ENCODE measurements around the gene ERLEC1. TPM values are rescaled to one million over a fixed set of nuclear protein-coding genes. Genes with fewer than 3 reads are reported as not detected.

The ERLEC1 gene
- total RNA-seq, 1 donor from 2014 or later = 150 TPM

- Histone ChIP-seq H3K36me3 (peaks cover 0 to 4% of the 10 kb centered on the region in 2 donors), H3K27me3 (no peaks in the 10 kb centered on the region), H3K4me1 (peaks cover 0 to 9% of the 10 kb centered on the region in 2 donors), H3K9me3 (no peaks in the 10 kb centered on the region), H3K4me3 (no peak overlapping the region), H3K27ac (peak overlapping the region in 1 of 2 donors; percentile 39)
- DNase-seq (ENCODE audit: low spot score in 2 of 2) = no peak
- intact Hi-C loops (cut with DNase I) = no loop called here
- no peak for TF ChIP-seq CTCF (IDR thresholded peaks at IDR 0.05)
These were observed 36.6 kb upstream of the ERLEC1 start for GRCh38 chr2:53750041-53750768.

GRCh38 chr2:53751728-53752127 lies 35.1 kb upstream of the ERLEC1 start:
- Histone ChIP-seq H3K9me3 (no peaks in the 10 kb centered on the region), H3K36me3 (peaks cover 0 to 12% of the 10 kb centered on the region in 2 donors), H3K27me3 (no peaks in the 10 kb centered on the region), H3K27ac (no peak overlapping the region), H3K4me1 (peaks cover 0 to 9% of the 10 kb centered on the region in 2 donors), H3K4me3 (no peak overlapping the region)
- no peak for DNase-seq (ENCODE audit: low spot score in 2 of 2)
- TF ChIP-seq CTCF (IDR thresholded peaks at IDR 0.05) = no peak
- intact Hi-C loops (cut with DNase I) = no loop called here

- intact Hi-C loops (cut with DNase I) = no loop called here
- Histone ChIP-seq H3K9me3 (no peaks in the 10 kb centered on the region), H3K27me3 (no peaks in the 10 kb centered on the region), H3K4me1 (peaks cover 0 to 9% of the 10 kb centered on the region in 2 donors), H3K27ac (no peak overlapping the region), H3K36me3 (peaks cover 0 to 14% of the 10 kb centered on the region in 2 donors), H3K4me3 (no peak overlapping the region)
- no peak for DNase-seq (ENCODE audit: low spot score in 2 of 2)
- TF ChIP-seq CTCF (IDR thresholded peaks at IDR 0.05) = no peak
These were observed 34.5 kb upstream of the ERLEC1 start for GRCh38 chr2:53752385-53752784.

DNA sequence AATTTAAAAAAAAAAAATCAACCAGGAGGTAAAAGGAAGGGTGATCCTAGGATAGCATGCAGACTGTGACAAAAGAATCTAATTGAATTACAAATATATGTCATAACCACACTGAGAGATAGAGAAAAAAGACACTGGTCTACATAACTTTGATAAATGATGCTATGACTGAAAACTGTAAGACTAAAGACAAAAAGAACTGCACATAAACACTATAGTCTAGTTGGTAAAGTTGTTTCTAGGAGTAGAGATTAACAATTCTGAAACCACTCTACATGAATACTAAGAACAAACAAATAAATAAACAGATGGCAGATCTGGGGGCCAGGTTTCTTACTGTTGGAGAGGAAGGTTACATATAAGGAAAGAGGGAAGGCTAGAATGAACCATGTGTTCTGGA lies 33.8 kb upstream of the ERLEC1 start:
- Histone ChIP-seq H3K4me3 (no peak overlapping the region), H3K9me3 (no peaks in the 10 kb centered on the region), H3K36me3 (peaks cover 0 to 14% of the 10 kb centered on the region in 2 donors), H3K27ac (no peak overlapping the region), H3K27me3 (no peaks in the 10 kb centered on the region), H3K4me1 (peaks cover 0 to 9% of the 10 kb centered on the region in 2 donors)
- TF ChIP-seq CTCF (IDR thresholded peaks at IDR 0.05) = no peak
- intact Hi-C loops (cut with DNase I) = no loop called here
- DNase-seq (ENCODE audit: low spot score in 2 of 2) = no peak

DNA sequence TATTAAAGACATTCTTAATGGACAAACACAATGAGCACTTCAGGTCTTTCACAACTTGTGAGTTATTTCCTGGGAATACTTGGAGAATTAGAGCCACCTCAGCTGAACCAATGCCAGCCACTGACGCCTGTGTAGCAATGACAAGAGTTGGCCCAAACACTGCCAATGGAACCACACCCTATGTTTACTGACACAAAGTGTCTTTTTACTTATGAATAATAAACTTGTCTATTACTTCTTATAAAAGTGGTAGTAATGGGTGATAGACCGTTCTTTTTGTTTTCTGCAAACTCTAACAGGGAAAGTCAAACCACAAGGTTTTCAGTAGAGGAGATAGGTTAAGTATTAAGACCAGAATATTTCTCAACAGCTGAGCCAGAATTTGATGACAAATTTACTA lies 31.7 kb upstream of the ERLEC1 start:
- no peaks in the 10 kb centered on the region for H3K27me3 ChIP-seq
- peaks cover 0 to 6% of the 10 kb centered on the region in 2 donors for H3K4me1 ChIP-seq
- no peak overlapping the region for H3K4me3 ChIP-seq
- TF ChIP-seq CTCF (IDR thresholded peaks at IDR 0.05) = no peak
- peaks cover 0 to 14% of the 10 kb centered on the region in 2 donors for H3K36me3 ChIP-seq
- intact Hi-C loops (cut with DNase I) = no loop called here
- H3K27ac ChIP-seq = peak overlapping the region in 1 of 2 donors; percentile 29
- H3K9me3 ChIP-seq = no peaks in the 10 kb centered on the region
- DNase-seq (ENCODE audit: low spot score in 2 of 2) = peak in 1 of 2 donors; percentile 73
